IMR-90 (cell line): ENCODE results near the gene MALL.

Source experiments
- BHLHE40 ChIP-seq: fragments of 150-350 bp; IDR thresholded peaks from 2 replicates; pipeline ENCODE4 v1.6.1; 2016; ENCODE audit warnings: mild to moderate bottlenecking, low read depth, low read length
- CEBPB ChIP-seq: IDR thresholded peaks from 2 replicates; pipeline ENCODE4 v1.6.1; 2012; ENCODE audit warnings: low read depth, low read length, improper control_type of control experiment
- CHD1 ChIP-seq: IDR thresholded peaks from 2 replicates; pipeline ENCODE4 v1.6.1; 2012; ENCODE audit warnings: low read depth, low read length, improper control_type of control experiment
- CTCF ChIP-seq: conservative IDR thresholded peaks from 2 replicates; pipeline ENCODE4 v1.5.1; 2012; ENCODE audit warnings: mild to moderate bottlenecking, low read depth, low read length, improper control_type of control experiment
- MAFK ChIP-seq: IDR thresholded peaks from 2 replicates; pipeline ENCODE4 v1.6.1; 2012; ENCODE audit warnings: low read depth, low read length, improper control_type of control experiment
- MXI1 ChIP-seq: IDR thresholded peaks from 2 replicates; pipeline ENCODE4 v1.6.1; 2012; ENCODE audit warnings: low read depth, mild to moderate bottlenecking, low read length, moderate library complexity, borderline replicate concordance
- NFE2L2 ChIP-seq: fragments of 150-350 bp; IDR thresholded peaks from 2 replicates; pipeline ENCODE4 v1.6.1; 2016; ENCODE audit warnings: low read depth, mild to moderate bottlenecking, low read length
- POLR2A ChIP-seq: IDR thresholded peaks from 2 replicates; pipeline ENCODE4 v1.6.1; 2012; ENCODE audit warnings: mild to moderate bottlenecking, low read depth, low read length
- RAD21 ChIP-seq: IDR thresholded peaks from 2 replicates; pipeline ENCODE4 v1.6.1; 2012; ENCODE audit warnings: low read length, improper control_type of control experiment
- RCOR1 ChIP-seq: IDR thresholded peaks from 2 replicates; pipeline ENCODE4 v1.6.1; 2012; ENCODE audit warnings: mild to moderate bottlenecking, low read length, improper control_type of control experiment; ENCODE audit not compliant: insufficient replicate concordance
- RFX5 ChIP-seq: IDR thresholded peaks from 2 replicates; pipeline ENCODE4 v1.8.0; 2012; ENCODE audit warnings: low read depth, mild to moderate bottlenecking, low read length, moderate library complexity
- SMC3 ChIP-seq: fragments of 150-350 bp; IDR thresholded peaks from 2 replicates; pipeline ENCODE4 v1.6.1; 2016; ENCODE audit warnings: low read depth, mild to moderate bottlenecking, antibody characterized with exemption, low read length, moderate library complexity
- TF ChIP-seq, protein P1 (sequence below): fragments of 150-350 bp; IDR thresholded peaks from 2 replicates; pipeline ENCODE4 v1.6.1; 2016; ENCODE audit warnings: low read depth, mild to moderate bottlenecking, low read length, moderate library complexity, borderline replicate concordance
- TF ChIP-seq, protein P2 (sequence below): fragments of 150-350 bp; IDR thresholded peaks from 2 replicates; pipeline ENCODE4 v1.6.1; 2017; ENCODE audit warnings: mild to moderate bottlenecking, antibody characterized with exemption, low read length, low read depth

GRCh38 chr2:110152943-110153342, 37.3 kb upstream of the MALL start:
- no peak for TF ChIP-seq CTCF
- TF ChIP-seq MXI1 = no peak
- no peak for TF ChIP-seq POLR2A
- TF ChIP-seq RAD21 = no peak
- no peak for TF ChIP-seq SMC3
- no peak for TF ChIP-seq RCOR1
- TF ChIP-seq, protein P1, sequence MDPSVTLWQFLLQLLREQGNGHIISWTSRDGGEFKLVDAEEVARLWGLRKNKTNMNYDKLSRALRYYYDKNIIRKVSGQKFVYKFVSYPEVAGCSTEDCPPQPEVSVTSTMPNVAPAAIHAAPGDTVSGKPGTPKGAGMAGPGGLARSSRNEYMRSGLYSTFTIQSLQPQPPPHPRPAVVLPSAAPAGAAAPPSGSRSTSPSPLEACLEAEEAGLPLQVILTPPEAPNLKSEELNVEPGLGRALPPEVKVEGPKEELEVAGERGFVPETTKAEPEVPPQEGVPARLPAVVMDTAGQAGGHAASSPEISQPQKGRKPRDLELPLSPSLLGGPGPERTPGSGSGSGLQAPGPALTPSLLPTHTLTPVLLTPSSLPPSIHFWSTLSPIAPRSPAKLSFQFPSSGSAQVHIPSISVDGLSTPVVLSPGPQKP = no peak
- no peak for TF ChIP-seq RFX5
- TF ChIP-seq NFE2L2 = no peak
- TF ChIP-seq, protein P2, sequence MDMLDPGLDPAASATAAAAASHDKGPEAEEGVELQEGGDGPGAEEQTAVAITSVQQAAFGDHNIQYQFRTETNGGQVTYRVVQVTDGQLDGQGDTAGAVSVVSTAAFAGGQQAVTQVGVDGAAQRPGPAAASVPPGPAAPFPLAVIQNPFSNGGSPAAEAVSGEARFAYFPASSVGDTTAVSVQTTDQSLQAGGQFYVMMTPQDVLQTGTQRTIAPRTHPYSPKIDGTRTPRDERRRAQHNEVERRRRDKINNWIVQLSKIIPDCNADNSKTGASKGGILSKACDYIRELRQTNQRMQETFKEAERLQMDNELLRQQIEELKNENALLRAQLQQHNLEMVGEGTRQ = no peak
- no peak for TF ChIP-seq CEBPB
- TF ChIP-seq MAFK = no peak
- no peak for TF ChIP-seq CHD1
- no peak for TF ChIP-seq BHLHE40
